SK-N-SH (cell line): ENCODE data around the gene WARS2.

Source experiments
- CHD2 ChIP-seq: fragments of 150-350 bp; IDR thresholded peaks from 2 replicates; pipeline ENCODE4 v1.6.1; 2018; ENCODE audit warnings: low read length; ENCODE audit not compliant: partially characterized antibody
- ELF1 ChIP-seq: IDR thresholded peaks from 2 replicates; pipeline ENCODE4 v1.4.0; 2012
- EP300 ChIP-seq, 2 experiments: IDR thresholded peaks; 2 replicates each; pipeline versions ENCODE4 v1.4.0 to v1.6.1; 2012; ENCODE audit warnings: borderline replicate concordance in 1 of 2, low read depth in 1 of 2, low read length in 1 of 2
- FOXJ3 ChIP-seq: sonication (generic); formaldehyde crosslinking; IDR thresholded peaks from 2 replicates; pipeline ENCODE4 v1.5.1; 2020; ENCODE audit warnings: mild to moderate bottlenecking, missing genetic modification reagents
- FOXM1 ChIP-seq: IDR thresholded peaks from 2 replicates; pipeline ENCODE4 v1.4.0; 2012; ENCODE audit warnings: low read depth, mild to moderate bottlenecking
- GATA2 ChIP-seq: sonication (generic); formaldehyde crosslinking; IDR thresholded peaks from 2 replicates; pipeline ENCODE4 v1.5.0; 2020; ENCODE audit warnings: mild to moderate bottlenecking, missing genetic modification reagents
- MEF2A ChIP-seq: IDR thresholded peaks from 2 replicates; pipeline ENCODE4 v1.4.0; 2012; ENCODE audit warnings: low read depth, borderline replicate concordance
- RFX5 ChIP-seq: IDR thresholded peaks from 2 replicates; pipeline ENCODE4 v1.6.1; 2012; ENCODE audit warnings: mild to moderate bottlenecking, improper control_type of control experiment, low read length
- RXRA ChIP-seq: IDR thresholded peaks from 2 replicates; pipeline ENCODE4 v1.4.0; 2012; ENCODE audit warnings: low read depth, mild to moderate bottlenecking, borderline replicate concordance
- SIN3A ChIP-seq: IDR thresholded peaks from 2 replicates; pipeline ENCODE4 v1.6.1; 2012; ENCODE audit warnings: low read depth, mild to moderate bottlenecking, low read length, moderate library complexity, borderline replicate concordance
- TF ChIP-seq, protein P1 (sequence below): fragments of 200-600 bp; sonication (generic); IDR thresholded peaks from 2 replicates; pipeline ENCODE4 v1.6.1; 2017; ENCODE audit warnings: antibody characterized with exemption, mild to moderate bottlenecking, moderate library complexity
- TF ChIP-seq, protein P2 (sequence below): IDR thresholded peaks from 2 replicates; pipeline ENCODE4 v1.4.0; 2012; ENCODE audit warnings: low read depth, borderline replicate concordance

DNA sequence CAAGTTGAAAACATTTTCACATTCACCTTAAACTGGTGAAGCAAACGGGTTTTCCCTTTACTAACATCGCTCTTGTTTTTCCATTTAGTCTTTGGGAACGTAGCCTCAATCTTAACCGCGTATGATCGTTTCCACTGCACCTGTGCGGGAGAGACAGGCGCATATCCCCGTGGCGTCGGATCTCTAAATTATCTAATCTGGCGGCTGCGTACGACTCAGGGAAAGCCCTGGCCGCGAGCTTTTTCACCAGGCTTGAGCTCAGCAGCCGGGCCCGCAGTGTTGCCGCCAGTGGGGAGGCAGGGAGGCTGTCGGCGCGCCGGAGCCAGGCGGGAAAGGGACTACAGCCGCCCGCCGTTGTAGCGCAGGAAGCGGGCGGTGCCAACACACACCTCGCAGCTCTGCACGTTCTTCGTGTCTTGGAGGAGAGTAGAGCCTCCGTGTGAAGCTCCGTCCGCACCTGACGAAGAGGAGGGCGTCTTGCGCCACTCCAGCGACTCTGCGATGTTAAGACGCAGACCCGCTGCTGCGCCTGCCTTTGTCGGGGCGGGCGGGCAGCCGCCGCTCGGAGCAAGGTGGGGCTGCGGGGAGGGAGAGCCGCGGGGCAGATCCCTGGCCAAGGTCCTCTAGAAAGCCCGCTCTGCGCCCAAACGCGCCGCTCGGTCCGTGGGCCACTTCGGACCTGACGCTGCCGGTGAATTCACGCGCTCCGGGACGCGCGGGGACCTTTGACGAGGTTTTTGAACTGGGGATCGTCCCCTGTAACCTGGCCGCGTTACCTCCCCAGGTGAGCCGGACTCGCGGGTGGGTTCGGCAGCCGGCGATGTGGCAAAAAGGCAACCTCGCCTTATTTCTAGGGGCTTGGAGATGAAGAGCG is 133.8 kb downstream of the WARS2 start:
- TF ChIP-seq RFX5 = no peak
- no peak for TF ChIP-seq RXRA
- TF ChIP-seq, protein P1, sequence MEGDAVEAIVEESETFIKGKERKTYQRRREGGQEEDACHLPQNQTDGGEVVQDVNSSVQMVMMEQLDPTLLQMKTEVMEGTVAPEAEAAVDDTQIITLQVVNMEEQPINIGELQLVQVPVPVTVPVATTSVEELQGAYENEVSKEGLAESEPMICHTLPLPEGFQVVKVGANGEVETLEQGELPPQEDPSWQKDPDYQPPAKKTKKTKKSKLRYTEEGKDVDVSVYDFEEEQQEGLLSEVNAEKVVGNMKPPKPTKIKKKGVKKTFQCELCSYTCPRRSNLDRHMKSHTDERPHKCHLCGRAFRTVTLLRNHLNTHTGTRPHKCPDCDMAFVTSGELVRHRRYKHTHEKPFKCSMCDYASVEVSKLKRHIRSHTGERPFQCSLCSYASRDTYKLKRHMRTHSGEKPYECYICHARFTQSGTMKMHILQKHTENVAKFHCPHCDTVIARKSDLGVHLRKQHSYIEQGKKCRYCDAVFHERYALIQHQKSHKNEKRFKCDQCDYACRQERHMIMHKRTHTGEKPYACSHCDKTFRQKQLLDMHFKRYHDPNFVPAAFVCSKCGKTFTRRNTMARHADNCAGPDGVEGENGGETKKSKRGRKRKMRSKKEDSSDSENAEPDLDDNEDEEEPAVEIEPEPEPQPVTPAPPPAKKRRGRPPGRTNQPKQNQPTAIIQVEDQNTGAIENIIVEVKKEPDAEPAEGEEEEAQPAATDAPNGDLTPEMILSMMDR = no peak
- no peak for TF ChIP-seq EP300 (IDR thresholded peaks at IDR 0.05; ENCODE audit: borderline replicate concordance in 1 of 2, low read depth in 1 of 2, low read length in 1 of 2)
- TF ChIP-seq ELF1 = no peak
- TF ChIP-seq CHD2 = no peak
- TF ChIP-seq FOXJ3 (CRISPR knock-in tag) = no peak
- no peak for TF ChIP-seq GATA2 (CRISPR knock-in tag)
- TF ChIP-seq MEF2A = no peak
- TF ChIP-seq, protein P2, sequence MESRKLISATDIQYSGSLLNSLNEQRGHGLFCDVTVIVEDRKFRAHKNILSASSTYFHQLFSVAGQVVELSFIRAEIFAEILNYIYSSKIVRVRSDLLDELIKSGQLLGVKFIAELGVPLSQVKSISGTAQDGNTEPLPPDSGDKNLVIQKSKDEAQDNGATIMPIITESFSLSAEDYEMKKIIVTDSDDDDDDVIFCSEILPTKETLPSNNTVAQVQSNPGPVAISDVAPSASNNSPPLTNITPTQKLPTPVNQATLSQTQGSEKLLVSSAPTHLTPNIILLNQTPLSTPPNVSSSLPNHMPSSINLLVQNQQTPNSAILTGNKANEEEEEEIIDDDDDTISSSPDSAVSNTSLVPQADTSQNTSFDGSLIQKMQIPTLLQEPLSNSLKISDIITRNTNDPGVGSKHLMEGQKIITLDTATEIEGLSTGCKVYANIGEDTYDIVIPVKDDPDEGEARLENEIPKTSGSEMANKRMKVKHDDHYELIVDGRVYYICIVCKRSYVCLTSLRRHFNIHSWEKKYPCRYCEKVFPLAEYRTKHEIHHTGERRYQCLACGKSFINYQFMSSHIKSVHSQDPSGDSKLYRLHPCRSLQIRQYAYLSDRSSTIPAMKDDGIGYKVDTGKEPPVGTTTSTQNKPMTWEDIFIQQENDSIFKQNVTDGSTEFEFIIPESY = no peak
- no peak for TF ChIP-seq SIN3A
- no peak for TF ChIP-seq FOXM1
